GM12878 (cell line): ENCODE results near the gene MDK. TPM values are rescaled to one million over a fixed set of nuclear protein-coding genes. Genes with fewer than 3 reads are reported as not detected.

Experiments
- ATAC-seq: fragments of 200-7000 bp; cut with Tn5 transposase; 3 replicates; pipeline ENCODE4 v1.9.1; 2020; ENCODE audit warnings: mild to moderate bottlenecking, moderate library complexity
- BruUV-seq: library from RNA; stranded (reverse); fragments of 400-500 nt; replicated peaks from 2 replicates; lab custom pipeline; 2021; lab: Mats Ljungman, UMichigan
- CTCF ChIA-PET: fragments of 300-600 bp; sonication (Branson Sonifier 250); formaldehyde crosslinking; extraction: SDS; loops from one replicate; lab custom pipeline; 2021; ENCODE audit warnings: inconsistent platforms; lab: Yijun Ruan, JAX
- POLR2A ChIA-PET: fragments of 350-600 bp; formaldehyde crosslinking; extraction: SDS; loops from one replicate; lab custom pipeline; 2021; ENCODE audit warnings: inconsistent platforms; lab: Charles Lee
- RAD21 ChIA-PET: fragments of 300-600 bp; sonication (Branson Sonifier 250); formaldehyde crosslinking; loops from one replicate; lab custom pipeline; 2023; ENCODE audit warnings: antibody characterized with exemption; ENCODE audit not compliant: unreplicated experiment; lab: Charles Lee
- SMC1A ChIA-PET: fragments of 300-600 bp; sonication (Branson Sonifier 250); formaldehyde crosslinking; loops from one replicate; lab custom pipeline; 2023; ENCODE audit not compliant: unreplicated experiment, uncharacterized antibody; lab: Charles Lee
- DNase-seq: peaks from one replicate; pipeline ENCODE4 v3.0.0-alpha.2; 2011; ENCODE audit warnings: low read depth, low spot score
- FAIRE-seq: peaks from 3 replicates; lab custom pipeline; 2011; peaks lifted over from hg19 to GRCh38; lab: Jason Lieb, UNC
- H2AFZ ChIP-seq: 2 replicates; pipeline ENCODE4 v1.6.0; 2011; ENCODE audit warnings: low read depth, low read length, control low read depth; ENCODE audit not compliant: control insufficient read depth
- H3K27ac ChIP-seq: 2 replicates; pipeline ENCODE4 v1.5.1; 2011; ENCODE audit warnings: control low read depth; ENCODE audit not compliant: control insufficient read depth, insufficient read depth
- H3K27me3 ChIP-seq, 2 experiments: replicated peaks in 1 of 2; 2 replicates each; pipeline versions ENCODE4 v1.6.0 to v1.6.1; 2011; ENCODE audit warnings: low read length in 1 of 2; ENCODE audit not compliant: control insufficient read depth in 2 of 2, insufficient read depth in 2 of 2
- H3K36me3 ChIP-seq, 2 experiments: 2 replicates each; pipeline ENCODE4 v1.5.1; 2011; ENCODE audit warnings: low read length in 1 of 2; ENCODE audit not compliant: control insufficient read depth in 2 of 2, insufficient read depth in 2 of 2
- H3K4me1 ChIP-seq: 2 replicates; pipeline ENCODE4 v1.6.1; 2011; ENCODE audit warnings: mild to moderate bottlenecking, low read length, moderate library complexity, mixed read lengths; ENCODE audit not compliant: control insufficient read depth, insufficient read depth
- H3K4me2 ChIP-seq: 2 replicates; pipeline ENCODE4 v1.6.0; 2011; ENCODE audit warnings: control low read depth; ENCODE audit not compliant: control insufficient read depth, insufficient read depth
- H3K4me3 ChIP-seq: fragments of 200-600 bp; sonication (generic); 2 replicates; pipeline ENCODE4 v1.5.1; 2016
- H3K79me2 ChIP-seq: 2 replicates; pipeline ENCODE4 v1.6.0; 2011; ENCODE audit warnings: low read length; ENCODE audit not compliant: control insufficient read depth, insufficient read depth
- H3K9ac ChIP-seq: 2 replicates; pipeline ENCODE4 v1.8.0; 2011; ENCODE audit warnings: low read length, control low read depth, mixed read lengths; ENCODE audit not compliant: control insufficient read depth, insufficient read depth
- H3K9me3 ChIP-seq: replicated peaks from 3 replicates; pipeline ENCODE4 v1.5.1; 2011; ENCODE audit warnings: mild to moderate bottlenecking, low read length; ENCODE audit not compliant: control insufficient read depth, insufficient read depth
- H4K20me1 ChIP-seq: 2 replicates; pipeline ENCODE4 v1.6.0; 2011; ENCODE audit not compliant: control insufficient read depth, insufficient read depth
- BACH1 ChIP-seq: fragments of 450-650 bp; IDR thresholded peaks from 2 replicates; pipeline ENCODE4 v1.6.1; 2017; ENCODE audit warnings: mild to moderate bottlenecking, borderline replicate concordance
- CBX5 ChIP-seq: sonication (generic); IDR thresholded peaks from 2 replicates; pipeline ENCODE4 v1.6.1; 2016; ENCODE audit warnings: low read depth, moderate library complexity, mild to moderate bottlenecking, inconsistent platforms
- CEBPB ChIP-seq, 2 experiments: fragments of 150-350 bp in 1 of 2; IDR thresholded peaks; 2 replicates each; pipeline ENCODE4 v1.6.1; 2012 to 2014; ENCODE audit warnings: low read depth in 2 of 2, low read length in 2 of 2, borderline replicate concordance in 1 of 2, inconsistent platforms in 1 of 2
- DPF2 ChIP-seq: fragments of 450-650 bp; IDR thresholded peaks from 2 replicates; pipeline ENCODE4 v1.6.1; 2017; ENCODE audit warnings: mild to moderate bottlenecking
- EED ChIP-seq: sonication (generic); IDR thresholded peaks from 2 replicates; pipeline ENCODE4 v1.6.1; 2016; ENCODE audit warnings: antibody characterized with exemption, low read depth
- EP300 ChIP-seq, 2 experiments: fragments of 150-350 bp in 1 of 2; IDR thresholded peaks; 2 replicates each; pipeline ENCODE4 v1.6.1; 2011 to 2012; ENCODE audit warnings: low read depth in 2 of 2, low read length in 2 of 2, borderline replicate concordance in 1 of 2, improper control_type of control experiment in 1 of 2, inconsistent platforms in 1 of 2; ENCODE audit not compliant: control insufficient read depth in 1 of 2
- FOXK2 ChIP-seq: fragments of 450-650 bp; IDR thresholded peaks from 2 replicates; pipeline ENCODE4 v1.6.1; 2017; ENCODE audit warnings: mild to moderate bottlenecking, moderate library complexity
- HDAC6 ChIP-seq: fragments of 200-600 bp; sonication (generic); IDR thresholded peaks from one replicate; pipeline ENCODE4 v1.8.0; 2017; ENCODE audit warnings: antibody characterized with exemption; ENCODE audit not compliant: unreplicated experiment
- KLF5 ChIP-seq: fragments of 450-650 bp; IDR thresholded peaks from 2 replicates; pipeline ENCODE4 v1.6.1; 2014; ENCODE audit warnings: mild to moderate bottlenecking; ENCODE audit not compliant: partially characterized antibody
- LARP7 ChIP-seq: fragments of 450-650 bp; IDR thresholded peaks from 2 replicates; pipeline ENCODE4 v1.6.1; 2017; ENCODE audit warnings: mild to moderate bottlenecking
- NFIC ChIP-seq: IDR thresholded peaks from 2 replicates; pipeline ENCODE4 v1.6.1; 2012; ENCODE audit warnings: low read depth, mild to moderate bottlenecking, inconsistent platforms, low read length, moderate library complexity
- STAT1 ChIP-seq: fragments of 450-650 bp; conservative IDR thresholded peaks from 2 replicates; pipeline ENCODE4 v1.6.1; 2014; ENCODE audit warnings: antibody characterized with exemption, mild to moderate bottlenecking
- WGBS: methylation state at CpG from one replicate; pipeline ENCODE4 v1.1.6; 2016; ENCODE audit warnings: low lambda C conversion rate; ENCODE audit not compliant: insufficient replicate concordance, insufficient coverage; ENCODE audit errors: missing lambda C conversion rate; 5-methylcytosine and 5-hydroxymethylcytosine counted together
- in situ Hi-C: fragments of 300-500 bp; cut with MboI; formaldehyde crosslinking; loops from 9 replicates; pipeline ENCODE4 v1.14.3; 2018; ENCODE audit warnings: mixed read lengths
- intact Hi-C: fragments of 100-400 bp; cut with micrococcal nuclease; formaldehyde crosslinking; loops from one replicate; pipeline ENCODE4 v1.14.2; 2022; ENCODE audit not compliant: unreplicated experiment
- polyA plus RNA-seq, 11 experiments: library from polyadenylated mRNA; depleted of rRNA in 4 of 11; unstranded in 6 of 11; stranded (reverse) in 5 of 11; fragments of >200 nt; fragmentation: Nextera tagmentation in 4 of 11; fragmentation: Illumina TruSeq in 1 of 11; extraction: Ambion mirVana in 4 of 11; extraction: Trizol in 1 of 11; gene quantifications; 1 replicate in 1 of 11; 2 replicates in 10 of 11; pipeline versions ENCODE4 v1.2.1 to v1.2.3, GENCODE V29; 2011 to 2016; ENCODE audit warnings: inconsistent platforms in 2 of 11, missing spikeins in 2 of 11, low read depth in 1 of 11
- total RNA-seq, 4 experiments: library from RNA; depleted of rRNA in 3 of 4; stranded (reverse); fragments of >200 nt in 3 of 4; fragmentation: Illumina TruSeq in 1 of 4; extraction: Trizol in 1 of 4; gene quantifications; 2 replicates each; pipeline versions ENCODE4 v1.2.1 to v1.2.3, GENCODE V29; 2013 to 2021
- TF ChIP-seq, protein P1 (sequence below): fragments of 450-650 bp; IDR thresholded peaks from 2 replicates; pipeline ENCODE4 v1.6.1; 2016; ENCODE audit warnings: mild to moderate bottlenecking

MDK gene
- total and polyA plus RNA-seq, 10 of the 15 experiments (the other 5 are each of a cell fraction or from before 2014, with no cell fraction given): 0.77 to 17.8 (median 9.9) TPM

DNA sequence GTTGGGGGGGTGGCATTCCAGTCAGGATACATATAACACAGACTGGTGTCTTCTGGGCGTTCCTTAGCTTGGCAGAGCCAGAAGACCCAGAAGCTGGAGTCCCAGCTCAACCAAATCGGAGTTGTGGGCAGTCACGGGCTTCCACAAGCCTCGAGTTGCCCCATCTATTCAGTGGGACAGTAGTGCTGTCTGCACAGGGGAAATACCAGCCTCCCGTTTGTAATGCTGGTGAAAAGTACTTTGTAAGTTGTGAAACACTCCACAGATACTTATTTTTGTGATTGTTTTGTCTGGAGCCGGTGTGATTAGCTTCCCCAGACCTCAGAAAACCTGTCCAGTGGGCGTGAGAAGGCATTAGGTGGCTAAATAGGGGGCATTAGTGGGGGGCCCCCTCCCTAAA, 20.6 kb upstream of the MDK start:
- POLR2A ChIA-PET: interaction anchor here (0.6 to 3.2 kb wide), 9 partner anchors 9 to 236 kb away, joined by 3 to 32 read pairs (median 5); partner anchors contain the start of gene DGKZ
- Histone ChIP-seq H3K4me2 (peak overlapping the region; percentile 86), H4K20me1 (no peaks in the 10 kb centered on the region), H3K4me3 (peak overlapping the region; percentile 65), H2AFZ (peak overlapping the region; percentile 68)
- peak; percentile 76 for FAIRE-seq
- TF ChIP-seq LARP7 (0 out of 2 replicates have a peak, but pooled peaks have one; percentile 23), NFIC (no peak)
- TF ChIP-seq, all 136 proteins: peak for 1
- Histone ChIP-seq H3K27ac (peak overlapping the region; percentile 90), H3K79me2 (peaks cover 29% of the 10 kb centered on the region), H3K9ac (peak overlapping the region; percentile 86), H3K27me3 (no peaks in the 10 kb centered on the region), H3K4me1 (peaks cover 20% of the 10 kb centered on the region), H3K36me3 (peaks cover 0 to 8% of the 10 kb centered on the region in 2 experiments; a peak in 3 of 4 replicates), H3K9me3 (no peaks in the 10 kb centered on the region)
- in situ Hi-C loops (no loop called here), intact Hi-C loops (no loop called here)
- 18% methylated on average over 7 of the region's 7 CpGs for WGBS
- ATAC-seq (peak; percentile 67), DNase-seq (no peak)
- ChIA-PET SMC1A (interaction anchor here (0.7 to 6.0 kb wide), 13 partner anchors 10 to 158 kb away, joined by 3 to 70 read pairs (median 4); partner anchors contain the start of gene DGKZ), CTCF (interaction anchor here (0.7 to 19.9 kb wide), 14 partner anchors 5 to 257 kb away, joined by 3 to 423 read pairs (median 4); partner anchors contain the start of genes ATG13, DGKZ and HARBI1), RAD21 (interaction anchor here (0.7 to 3.1 kb wide), 12 partner anchors 8 to 122 kb away, joined by 3 to 38 read pairs (median 4); partner anchors contain the start of gene DGKZ)
- BruUV-seq: no TSS peak

DNA sequence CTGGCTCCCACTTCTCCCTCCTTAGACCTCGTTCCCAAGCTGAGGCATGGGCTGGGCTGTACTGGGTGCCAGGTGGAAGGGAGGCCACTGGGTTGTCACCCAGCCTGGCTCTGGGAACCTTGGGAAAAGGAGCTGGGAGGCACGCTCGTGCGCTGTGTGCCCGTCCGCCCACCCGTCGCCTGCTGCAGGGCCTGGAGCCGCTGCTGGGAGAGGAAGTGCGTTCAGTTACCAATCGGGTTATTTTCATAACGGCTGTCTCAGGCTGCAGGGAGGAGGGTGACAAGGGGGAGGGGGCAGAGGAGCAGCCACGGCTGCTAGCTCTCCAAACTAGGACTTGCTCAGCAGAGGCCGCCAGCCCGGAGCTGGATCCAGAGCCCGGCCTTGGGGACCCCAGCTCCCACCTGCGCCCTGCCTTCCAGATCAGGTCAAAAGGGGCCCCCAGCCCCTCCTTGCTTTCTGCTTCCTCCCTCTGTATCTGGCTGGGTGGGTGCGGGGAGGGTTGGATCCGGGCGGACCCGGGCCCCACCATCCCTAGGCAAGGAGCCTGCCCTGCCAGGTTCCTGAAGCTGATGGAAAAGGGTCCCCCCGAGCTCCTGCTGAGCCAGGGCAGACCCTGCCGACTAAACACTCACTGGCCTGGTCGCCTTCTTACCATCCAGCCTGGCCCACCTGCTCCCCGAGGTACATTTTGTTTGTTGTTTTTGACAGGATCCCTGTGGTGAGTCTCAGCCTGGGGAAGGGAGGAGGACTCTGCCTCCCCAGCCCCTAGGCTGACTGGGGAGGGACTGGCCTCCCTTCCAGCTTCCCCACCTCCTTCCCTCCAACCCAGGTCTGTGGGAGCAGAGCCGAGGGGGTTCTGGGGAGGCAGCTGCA, 19.9 kb upstream of the MDK start:
- no peaks in the 10 kb centered on the region for H4K20me1 ChIP-seq
- BruUV-seq: no TSS peak
- ATAC-seq (peak; percentile 97), DNase-seq (peak; percentile 44), FAIRE-seq (peak; percentile 97)
- ChIA-PET CTCF (interaction anchor here (0.6 to 19.9 kb wide), 15 partner anchors 4 to 257 kb away, joined by 3 to 423 read pairs (median 4); partner anchors contain the start of genes ATG13, DGKZ and HARBI1), RAD21 (interaction anchor here (0.7 to 3.1 kb wide), 13 partner anchors 9 to 199 kb away, joined by 3 to 38 read pairs (median 4); partner anchors contain the start of gene DGKZ), POLR2A (interaction anchor here (0.6 to 3.2 kb wide), 10 partner anchors 10 to 200 kb away, joined by 3 to 32 read pairs (median 4); partner anchors contain the start of gene DGKZ), SMC1A (interaction anchor here (0.7 to 6.0 kb wide), 11 partner anchors 11 to 176 kb away, joined by 3 to 70 read pairs (median 4); partner anchors contain the start of gene DGKZ)
- no peaks in the 10 kb centered on the region for H3K27me3 ChIP-seq
- peak overlapping the region; percentile 68 for H2AFZ ChIP-seq
- peak overlapping the region; percentile 90 for H3K27ac ChIP-seq
- no peaks in the 10 kb centered on the region for H3K9me3 ChIP-seq
- peak overlapping the region; percentile 86 for H3K9ac ChIP-seq
- H3K4me1 ChIP-seq: peaks cover 20% of the 10 kb centered on the region
- H3K4me2 ChIP-seq: peak overlapping the region; percentile 86
- peaks cover 29% of the 10 kb centered on the region for H3K79me2 ChIP-seq
- in situ Hi-C loops (no loop called here), intact Hi-C loops (no loop called here)
- WGBS: under 1% methylated on average over 23 of the region's 26 CpGs
- peaks cover 0 to 8% of the 10 kb centered on the region in 2 experiments; a peak in 3 of 4 replicates for H3K36me3 ChIP-seq
- peak overlapping the region; percentile 65 for H3K4me3 ChIP-seq
- TF ChIP-seq CBX5: no peak
- TF ChIP-seq, protein P1, sequence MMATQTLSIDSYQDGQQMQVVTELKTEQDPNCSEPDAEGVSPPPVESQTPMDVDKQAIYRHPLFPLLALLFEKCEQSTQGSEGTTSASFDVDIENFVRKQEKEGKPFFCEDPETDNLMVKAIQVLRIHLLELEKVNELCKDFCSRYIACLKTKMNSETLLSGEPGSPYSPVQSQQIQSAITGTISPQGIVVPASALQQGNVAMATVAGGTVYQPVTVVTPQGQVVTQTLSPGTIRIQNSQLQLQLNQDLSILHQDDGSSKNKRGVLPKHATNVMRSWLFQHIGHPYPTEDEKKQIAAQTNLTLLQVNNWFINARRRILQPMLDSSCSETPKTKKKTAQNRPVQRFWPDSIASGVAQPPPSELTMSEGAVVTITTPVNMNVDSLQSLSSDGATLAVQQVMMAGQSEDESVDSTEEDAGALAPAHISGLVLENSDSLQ: peak; percentile 27; the same call in 1 of the 2 replicates
- TF ChIP-seq CEBPB (IDR thresholded peaks at IDR 0.05; ENCODE audit: borderline replicate concordance in 1 of 2, low read depth in 2 of 2, low read length in 2 of 2): peak in 1 of 2 experiments; percentile 17; a peak in 1 of 4 replicates
- TF ChIP-seq NFIC: no peak
- TF ChIP-seq HDAC6: peak; percentile 39
- TF ChIP-seq EP300 (IDR thresholded peaks at IDR 0.05; ENCODE audit: borderline replicate concordance in 1 of 2, control insufficient read depth in 1 of 2, low read depth in 2 of 2, low read length in 2 of 2): peak; percentile 33 to 43; a peak in 2 of 4 replicates
- 0 out of 2 replicates have a peak, but pooled peaks have one; percentile 17 for TF ChIP-seq STAT1
- peak; percentile 93 for TF ChIP-seq DPF2
- peak; percentile 48; the same call in 1 of the 2 replicates for TF ChIP-seq BACH1
- TF ChIP-seq EED: peak; percentile 86
- peak; percentile 64 for TF ChIP-seq KLF5
- TF ChIP-seq FOXK2: no peak
